ENCODE results near the gene CAPZA3.

DNA sequence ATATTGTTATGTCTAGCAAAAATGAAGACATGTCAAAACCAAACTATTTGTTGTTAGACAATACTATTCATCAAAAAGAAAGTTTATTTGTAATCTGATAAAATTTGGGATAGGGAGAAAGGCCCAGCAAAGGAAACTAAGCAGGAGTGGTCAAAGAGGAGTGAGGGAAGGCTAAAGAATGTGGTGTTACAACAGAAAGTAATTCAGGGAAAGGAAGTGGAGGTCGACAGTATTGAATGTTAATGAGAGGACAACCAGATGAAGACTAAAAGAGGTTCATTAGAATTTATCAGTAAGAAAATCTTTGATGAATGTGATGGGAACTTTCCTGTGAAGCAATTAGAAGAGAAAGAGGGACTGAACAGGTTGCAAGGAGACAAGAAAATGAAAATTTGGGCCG lies 34.0 kb upstream of the CAPZA3 start:
- TF ChIP-seq POLR2A (IDR thresholded peaks at IDR 0.05; ENCODE audit: low read length) = no peak
- no peak for TF ChIP-seq GATA1 (IDR thresholded peaks at IDR 0.05; ENCODE audit: low read depth, low read length)
